GM12801 (cell line): Measurements from ENCODE around the gene P2RX7.

ENCODE experiments used
- CTCF ChIP-seq: IDR thresholded peaks from one replicate; pipeline ENCODE4 v1.5.1; 2011; ENCODE audit warnings: control low read depth; ENCODE audit not compliant: insufficient read length; ENCODE audit errors: extremely low read depth

Gene P2RX7

GRCh38 chr12:121218588-121219352 is 86.1 kb downstream of the P2RX7 start:
- no peak for TF ChIP-seq CTCF

GRCh38 chr12:121219353-121219986 is 86.8 kb downstream of the P2RX7 start:
- TF ChIP-seq CTCF, result no peak

GRCh38 chr12:121222847-121223246 is 90.2 kb downstream of the P2RX7 start:
- no peak for TF ChIP-seq CTCF

- no peak for TF ChIP-seq CTCF
Observed at GRCh38 chr12:121223292-121224285, 90.9 kb downstream of the P2RX7 start.

- TF ChIP-seq CTCF, result no peak
Observed at GRCh38 chr12:121224591-121224990, 91.9 kb downstream of the P2RX7 start.

- TF ChIP-seq CTCF, result no peak
Observed at GRCh38 chr12:121226399-121226798, 93.7 kb downstream of the P2RX7 start.

- no peak for TF ChIP-seq CTCF
Observed at GRCh38 chr12:121227294-121227693, 94.6 kb downstream of the P2RX7 start.
